Testis (tissue), 3 donors: ENCODE measurements around the gene E2F6. TPM values are rescaled to one million over a fixed set of nuclear protein-coding genes. Genes with fewer than 3 reads are reported as not detected.
"Not testable (repeated sequence)": the region's sequence is repeated elsewhere in the genome, so short reads cannot be mapped to it uniquely, and the experiment has no call there.

Experiments
- DNase-seq: peaks from one replicate; pipeline ENCODE4 v3.0.0-alpha.2; 2019
- H3K27ac ChIP-seq, 2 donors: fragments of 200-600 bp; sonication (generic); one replicate each; pipeline ENCODE4 v1.5.1; 2019
- H3K27me3 ChIP-seq: fragments of 200-600 bp; sonication (generic); one replicate; pipeline ENCODE4 v1.5.1; 2019
- H3K36me3 ChIP-seq: fragments of 200-600 bp; sonication (generic); one replicate; pipeline ENCODE4 v1.5.1; 2017; ENCODE audit warnings: low read depth; ENCODE audit errors: missing control alignments
- H3K4me1 ChIP-seq: fragments of 200-600 bp; sonication (generic); one replicate; pipeline ENCODE4 v1.5.1; 2019
- H3K4me3 ChIP-seq, 2 donors: fragments of 200-600 bp; sonication (generic); one replicate each; pipeline ENCODE4 v1.5.1; 2017 to 2019
- H3K9me3 ChIP-seq: fragments of 200-600 bp; sonication (generic); one replicate; pipeline ENCODE4 v1.5.1; 2017
- CTCF ChIP-seq, 3 experiments: fragments of 450-650 bp in 2 of 3; fragments of 200-600 bp in 1 of 3; sonication (generic) in 1 of 3; IDR thresholded peaks; one replicate each; pipeline ENCODE4 v1.5.1; 2016 to 2019; ENCODE audit warnings: antibody characterized with exemption in 3 of 3, mild to moderate bottlenecking in 2 of 3, moderate library complexity in 1 of 3
- POLR2A ChIP-seq: fragments of 450-650 bp; IDR thresholded peaks from one replicate; pipeline ENCODE4 v1.6.1; 2017; ENCODE audit warnings: antibody characterized with exemption, mild to moderate bottlenecking, moderate library complexity
- WGBS, 2 donors: methylation state at CpG; one replicate each; pipeline ENCODE4 v1.1.5; 2018; 5-methylcytosine and 5-hydroxymethylcytosine counted together
- intact Hi-C: fragments of 100-400 bp; cut with DNase I; formaldehyde crosslinking; loops from one replicate; pipeline ENCODE4 v1.15.1; 2023; ENCODE audit warnings: low total_unique reads
- polyA plus RNA-seq: library from polyadenylated mRNA; stranded (reverse); fragments of 350-450 nt; fragmentation: Illumina TruSeq; extraction: RNeasy Lipid Tissue Mini Kit (QIAGEN cat#74804); gene quantifications from one replicate; pipeline ENCODE4 v1.2.3, GENCODE V29; 2014; ENCODE audit warnings: low read depth, low replicate concordance; ENCODE audit not compliant: insufficient read depth
- total RNA-seq, 2 donors: library from RNA; depleted of rRNA; stranded (reverse); fragments of >200 nt; gene quantifications; one replicate each; pipeline ENCODE4 v1.2.3, GENCODE V29; 2016

The E2F6 gene
- total and polyA plus RNA-seq, 3 donors from 2014 or later, result 15.7 to 24.3 (median 20.2) TPM

- Histone ChIP-seq H3K27me3 (no peaks in the 10 kb centered on the region), H3K36me3 (no peaks in the 10 kb centered on the region), H3K27ac (peak overlapping the region in 1 of 2 donors; percentile 7), H3K4me3 (no peak overlapping the region), H3K9me3 (no peaks in the 10 kb centered on the region), H3K4me1 (no peaks in the 10 kb centered on the region)
- WGBS, 2 donors, result 37 to 49% methylated on average over 3 of the region's 3 CpGs
- intact Hi-C loops, result no loop called here
- peak; percentile 65 for DNase-seq
- TF ChIP-seq CTCF (IDR thresholded peaks at IDR 0.05) (no peak), POLR2A (no peak)
These were observed 59.0 kb downstream of the E2F6 start for GRCh38 chr2:11406958-11407381.

DNA sequence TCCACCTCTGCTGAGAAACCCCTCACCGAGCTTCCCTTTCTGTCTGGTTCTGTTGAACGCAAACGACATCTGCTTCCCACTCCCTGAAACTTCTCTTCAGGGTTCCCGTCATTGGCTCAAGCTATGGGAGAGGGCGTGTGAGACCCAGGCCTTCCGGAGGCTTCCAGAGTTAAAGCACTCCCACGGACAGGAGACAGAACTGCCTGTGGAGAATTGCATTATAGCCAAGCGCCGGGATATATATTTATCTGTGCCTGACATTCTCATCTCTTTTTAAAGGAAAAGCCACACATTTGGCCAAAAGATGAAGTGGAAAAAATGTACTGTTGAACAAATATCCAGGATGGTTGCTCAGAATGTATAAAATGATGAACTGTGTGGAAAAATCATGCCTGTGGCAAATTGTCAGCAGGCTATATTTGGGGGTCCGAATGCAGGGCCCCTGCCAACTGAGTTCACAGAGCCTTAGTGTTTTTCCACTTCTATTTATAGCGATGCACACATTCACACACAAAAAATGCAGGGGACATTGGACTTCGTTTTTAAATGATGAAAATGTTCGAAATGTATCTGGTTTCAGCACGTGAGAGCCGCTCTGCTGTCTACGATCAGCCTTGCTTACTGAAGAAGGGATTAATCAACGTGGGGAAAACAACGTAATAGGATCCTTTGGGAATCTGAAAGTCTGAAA is 59.5 kb downstream of the E2F6 start:
- TF ChIP-seq POLR2A (no peak), CTCF (IDR thresholded peaks at IDR 0.05) (no peak)
- no peaks in the 10 kb centered on the region for H3K36me3 ChIP-seq
- H3K27ac ChIP-seq, result peak overlapping the region in 1 of 2 donors; percentile 25
- H3K4me1 ChIP-seq, result no peaks in the 10 kb centered on the region
- no peak for DNase-seq
- WGBS, 2 donors, result 23 to 31% methylated on average over 18 of the region's 18 CpGs
- intact Hi-C loops, result no loop called here
- H3K27me3 ChIP-seq, result no peaks in the 10 kb centered on the region
- no peak overlapping the region for H3K4me3 ChIP-seq
- H3K9me3 ChIP-seq, result no peaks in the 10 kb centered on the region

DNA sequence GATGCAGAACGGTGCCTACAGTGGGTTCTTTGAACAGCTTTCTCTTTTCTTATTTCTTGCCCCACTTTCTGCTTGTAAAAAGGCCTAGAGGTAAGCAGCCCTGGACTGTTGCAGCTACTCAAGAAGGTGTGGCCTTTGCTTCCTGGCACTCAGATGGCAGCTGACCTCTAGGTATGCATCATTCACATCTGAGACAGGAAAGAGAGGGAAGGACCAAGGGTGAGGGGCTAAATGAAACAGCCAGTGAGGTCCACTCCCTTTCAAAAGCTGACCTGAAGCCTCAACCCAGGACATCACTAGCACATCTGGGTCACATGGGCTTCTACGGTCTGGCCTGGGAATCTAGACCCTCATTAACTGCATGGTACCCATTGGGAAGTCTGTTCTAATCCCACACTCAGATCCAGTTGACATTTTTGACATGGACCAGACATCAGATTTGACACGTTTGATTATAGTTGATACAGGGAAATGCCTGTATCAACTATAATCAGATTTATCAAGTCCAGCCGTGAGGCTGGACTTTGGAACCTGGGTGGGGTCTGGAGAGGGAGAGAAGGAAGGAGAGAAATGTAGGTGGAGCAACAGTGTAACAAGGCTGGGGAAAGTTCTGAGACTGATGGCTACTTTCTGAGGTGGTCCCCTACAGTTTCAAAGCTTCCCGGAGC is 60.2 kb downstream of the E2F6 start:
- Histone ChIP-seq H3K4me3 (no peak overlapping the region), H3K9me3 (no peaks in the 10 kb centered on the region), H3K4me1 (no peaks in the 10 kb centered on the region), H3K36me3 (no peaks in the 10 kb centered on the region), H3K27ac (peak overlapping the region in 1 of 2 donors; percentile 25), H3K27me3 (no peaks in the 10 kb centered on the region)
- WGBS, 2 donors, result 62 to 72% methylated on average over 5 of the region's 5 CpGs
- TF ChIP-seq POLR2A (no peak), CTCF (IDR thresholded peaks at IDR 0.05) (no peak)
- intact Hi-C loops, result no loop called here
- no peak for DNase-seq

DNA sequence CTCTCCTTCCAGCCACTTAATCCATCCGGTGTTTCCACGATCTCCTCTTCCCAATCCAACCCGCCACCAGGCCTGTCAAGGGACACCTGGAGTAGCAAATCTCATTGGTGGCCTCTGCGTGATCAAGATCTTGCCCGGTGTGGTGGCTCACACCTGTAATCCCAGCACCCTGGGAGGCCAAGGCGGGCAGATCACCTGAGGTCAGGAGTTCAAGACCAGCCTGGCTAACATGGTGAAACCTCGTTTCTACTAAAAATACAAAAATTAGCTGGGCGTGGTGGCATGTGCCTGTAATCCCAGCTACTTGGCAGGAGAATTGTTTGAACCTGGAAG is 60.9 kb downstream of the E2F6 start:
- H3K9me3 ChIP-seq, intact Hi-C loops, H3K27me3 ChIP-seq, H3K4me3 ChIP-seq, DNase-seq, H3K4me1 ChIP-seq, H3K36me3 ChIP-seq, H3K27ac ChIP-seq: not testable (repeated sequence)
- 92% methylated on average over 6 to 8 of the region's 8 CpGs for WGBS, 2 donors

GRCh38 chr2:11404376-11405073 is 61.4 kb downstream of the E2F6 start:
- intact Hi-C loops, result no loop called here
- no peak for DNase-seq
- Histone ChIP-seq H3K27me3 (no peaks in the 10 kb centered on the region), H3K4me3 (no peak overlapping the region), H3K36me3 (no peaks in the 10 kb centered on the region), H3K27ac (no peak overlapping the region), H3K4me1 (no peaks in the 10 kb centered on the region), H3K9me3 (no peaks in the 10 kb centered on the region)
- 81 to 86% methylated on average over 6 to 7 of the region's 7 CpGs for WGBS, 2 donors
- no peak for TF ChIP-seq CTCF (IDR thresholded peaks at IDR 0.05)
- TF ChIP-seq POLR2A, result no peak
